Uterus (tissue), 2 donors: ENCODE results near the gene TCF23.

Experiments used
- POLR2A ChIP-seq, 2 donors: fragments of 450-650 bp; IDR thresholded peaks; one replicate each; pipeline ENCODE4 v1.6.1; 2016; ENCODE audit warnings: antibody characterized with exemption in 2 of 2, mild to moderate bottlenecking in 1 of 2, moderate library complexity in 1 of 2
- TF ChIP-seq, protein P1 (sequence below), 4 experiments: fragments of 200-600 bp in 2 of 4; fragments of 450-650 bp in 2 of 4; sonication (generic) in 2 of 4; IDR thresholded peaks; one replicate each; pipeline ENCODE4 v1.5.1; 2016 to 2019; ENCODE audit warnings: antibody characterized with exemption in 4 of 4, mild to moderate bottlenecking in 2 of 4, moderate library complexity in 1 of 4

DNA sequence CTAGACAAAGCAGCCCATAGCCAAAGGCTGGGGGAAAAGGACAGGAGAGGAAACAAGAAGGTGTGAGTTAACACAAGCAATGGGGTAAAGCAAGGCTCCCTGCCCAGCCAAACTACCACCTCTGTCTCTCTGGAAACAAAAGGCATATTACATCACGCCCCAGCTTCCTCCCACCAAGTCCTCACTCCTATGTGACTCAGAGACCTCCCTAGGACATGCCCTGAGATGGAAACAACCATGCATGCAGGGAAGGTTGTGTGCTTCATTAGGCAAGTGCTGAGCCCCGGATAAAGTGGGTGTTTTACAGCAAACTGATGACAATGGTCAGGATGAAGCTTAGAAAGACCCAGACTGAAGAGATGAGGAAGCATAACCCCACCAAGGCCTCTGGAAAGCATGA, 54.0 kb downstream of the TCF23 start:
- TF ChIP-seq, protein P1, sequence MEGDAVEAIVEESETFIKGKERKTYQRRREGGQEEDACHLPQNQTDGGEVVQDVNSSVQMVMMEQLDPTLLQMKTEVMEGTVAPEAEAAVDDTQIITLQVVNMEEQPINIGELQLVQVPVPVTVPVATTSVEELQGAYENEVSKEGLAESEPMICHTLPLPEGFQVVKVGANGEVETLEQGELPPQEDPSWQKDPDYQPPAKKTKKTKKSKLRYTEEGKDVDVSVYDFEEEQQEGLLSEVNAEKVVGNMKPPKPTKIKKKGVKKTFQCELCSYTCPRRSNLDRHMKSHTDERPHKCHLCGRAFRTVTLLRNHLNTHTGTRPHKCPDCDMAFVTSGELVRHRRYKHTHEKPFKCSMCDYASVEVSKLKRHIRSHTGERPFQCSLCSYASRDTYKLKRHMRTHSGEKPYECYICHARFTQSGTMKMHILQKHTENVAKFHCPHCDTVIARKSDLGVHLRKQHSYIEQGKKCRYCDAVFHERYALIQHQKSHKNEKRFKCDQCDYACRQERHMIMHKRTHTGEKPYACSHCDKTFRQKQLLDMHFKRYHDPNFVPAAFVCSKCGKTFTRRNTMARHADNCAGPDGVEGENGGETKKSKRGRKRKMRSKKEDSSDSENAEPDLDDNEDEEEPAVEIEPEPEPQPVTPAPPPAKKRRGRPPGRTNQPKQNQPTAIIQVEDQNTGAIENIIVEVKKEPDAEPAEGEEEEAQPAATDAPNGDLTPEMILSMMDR (IDR thresholded peaks at IDR 0.05), result no peak
- TF ChIP-seq POLR2A (IDR thresholded peaks at IDR 0.05), result no peak
